Esophagus muscularis mucosa (tissue), 4 donors: ENCODE results near the gene NXPH3. TPM values are rescaled to one million over a fixed set of nuclear protein-coding genes. Genes with fewer than 3 reads are reported as not detected.

Experiments used
- DNase-seq: peaks from one replicate; pipeline ENCODE4 v3.0.0-alpha.2; 2017; ENCODE audit errors: extremely low spot score
- H3K27ac ChIP-seq, 4 donors: fragments of 200-600 bp; sonication (generic); replicated peaks in 1 of 4; 1 replicate in 3 of 4; 2 replicates in 1 of 4; pipeline ENCODE4 v1.5.1; 2016 to 2019; ENCODE audit warnings: mild to moderate bottlenecking in 1 of 4
- H3K27me3 ChIP-seq, 4 donors: fragments of 200-600 bp; sonication (generic); one replicate each; pipeline versions ENCODE4 v1.5.1 to v1.6.0; 2016 to 2019
- H3K36me3 ChIP-seq, 4 donors: fragments of 200-600 bp; sonication (generic); one replicate each; pipeline ENCODE4 v1.5.1; 2016 to 2019
- H3K4me1 ChIP-seq, 4 donors: fragments of 200-600 bp; sonication (generic); one replicate each; pipeline ENCODE4 v1.5.1; 2016 to 2019
- H3K4me3 ChIP-seq, 4 donors: fragments of 200-600 bp; sonication (generic); 1 replicate in 2 of 4; 2 replicates in 2 of 4; pipeline ENCODE4 v1.5.1; 2016 to 2019; ENCODE audit warnings: mild to moderate bottlenecking in 4 of 4, moderate library complexity in 1 of 4
- H3K9me3 ChIP-seq, 4 donors: fragments of 200-600 bp; sonication (generic); 1 replicate in 3 of 4; 2 replicates in 1 of 4; pipeline ENCODE4 v1.5.1; 2016 to 2019
- CTCF ChIP-seq, 3 experiments: fragments of 200-600 bp in 2 of 3; fragments of 450-650 bp in 1 of 3; sonication (generic) in 2 of 3; IDR thresholded peaks; one replicate each; pipeline ENCODE4 v1.5.1; 2017 to 2019; ENCODE audit warnings: antibody characterized with exemption in 3 of 3, mild to moderate bottlenecking in 2 of 3, moderate library complexity in 1 of 3
- EP300 ChIP-seq: sonication (generic); formaldehyde crosslinking; IDR thresholded peaks from one replicate; pipeline ENCODE4 v1.6.1; 2017; ENCODE audit warnings: antibody characterized with exemption
- POLR2A ChIP-seq: fragments of 450-650 bp; IDR thresholded peaks from one replicate; pipeline ENCODE4 v1.6.1; 2017; ENCODE audit warnings: antibody characterized with exemption, moderate library complexity, mild to moderate bottlenecking, low read depth
- POLR2AphosphoS5 ChIP-seq, 2 donors: sonication (generic); formaldehyde crosslinking; IDR thresholded peaks; one replicate each; pipeline ENCODE4 v1.6.1; 2017; ENCODE audit warnings: antibody characterized with exemption in 2 of 2
- WGBS: methylation state at CpG from one replicate; pipeline ENCODE4 v1.1.5; 2018; 5-methylcytosine and 5-hydroxymethylcytosine counted together
- intact Hi-C: fragments of 100-400 bp; cut with DNase I; formaldehyde crosslinking; loops from one replicate; pipeline ENCODE4 v1.15.1; 2023
- total RNA-seq, 4 donors: library from RNA; depleted of rRNA; stranded (reverse); fragments of >200 nt; gene quantifications; one replicate each; pipeline versions ENCODE4 v1.1.0 to v1.2.1, GENCODE V29; 2016

NXPH3 gene
- total RNA-seq, 4 donors from 2014 or later, result 12.6 to 37.8 (median 21.2) TPM

GRCh38 chr17:49596613-49597244 lies 21.1 kb downstream of the NXPH3 start:
- 96% methylated on average over 6 of the region's 6 CpGs for WGBS
- H3K27me3 ChIP-seq, result no peaks in the 10 kb centered on the region
- DNase-seq, result no peak
- TF ChIP-seq POLR2A (no peak), EP300 (no peak), CTCF (IDR thresholded peaks at IDR 0.05) (no peak), POLR2AphosphoS5 (IDR thresholded peaks at IDR 0.05) (no peak)
- H3K4me3 ChIP-seq, result no peak overlapping the region
- intact Hi-C loops, result no loop called here
- H3K4me1 ChIP-seq, result peaks cover 18 to 42% (median 28%) of the 10 kb centered on the region in 4 donors
- peak overlapping the region in 2 of 4 donors; percentile 17 to 69 for H3K27ac ChIP-seq
- no peaks in the 10 kb centered on the region for H3K9me3 ChIP-seq
- H3K36me3 ChIP-seq, result peaks cover 46 to 94% (median 79%) of the 10 kb centered on the region in 4 donors

- Histone ChIP-seq H3K27ac (peak overlapping the region; percentile 25 to 69 (median 44)), H3K36me3 (peaks cover 47 to 98% (median 83%) of the 10 kb centered on the region in 4 donors), H3K9me3 (no peaks in the 10 kb centered on the region), H3K27me3 (no peaks in the 10 kb centered on the region), H3K4me3 (no peak overlapping the region), H3K4me1 (peaks cover 25 to 49% (median 35%) of the 10 kb centered on the region in 4 donors)
- TF ChIP-seq EP300 (no peak), CTCF (IDR thresholded peaks at IDR 0.05) (no peak), POLR2A (no peak), POLR2AphosphoS5 (IDR thresholded peaks at IDR 0.05) (no peak)
- intact Hi-C loops, result no loop called here
- DNase-seq, result no peak
- WGBS, result 90% methylated on average over 4 of the region's 4 CpGs
Measured at GRCh38 chr17:49597436-49597835, 21.8 kb downstream of the NXPH3 start.

- WGBS, result 67% methylated on average over 8 of the region's 8 CpGs
- Histone ChIP-seq H3K36me3 (peaks cover 46 to 97% (median 86%) of the 10 kb centered on the region in 4 donors), H3K9me3 (no peaks in the 10 kb centered on the region), H3K4me3 (no peak overlapping the region), H3K27me3 (no peaks in the 10 kb centered on the region), H3K27ac (peak overlapping the region; percentile 25 to 69 (median 44)), H3K4me1 (peaks cover 28 to 56% (median 41%) of the 10 kb centered on the region in 4 donors)
- no peak for TF ChIP-seq POLR2A
- TF ChIP-seq CTCF (IDR thresholded peaks at IDR 0.05), result no peak
- TF ChIP-seq EP300, result no peak
- peak in 1 of 2 donors; percentile 5 for TF ChIP-seq POLR2AphosphoS5 (IDR thresholded peaks at IDR 0.05)
- intact Hi-C loops, result no loop called here
- peak; percentile 83 for DNase-seq
Measured at GRCh38 chr17:49597928-49598655, 22.4 kb downstream of the NXPH3 start.

GRCh38 chr17:49598918-49599317 lies 23.2 kb downstream of the NXPH3 start:
- peaks cover 38 to 97% (median 85%) of the 10 kb centered on the region in 4 donors for H3K36me3 ChIP-seq
- 97% methylated on average over 3 of the region's 3 CpGs for WGBS
- intact Hi-C loops, result no loop called here
- no peaks in the 10 kb centered on the region for H3K9me3 ChIP-seq
- no peak for DNase-seq
- TF ChIP-seq POLR2AphosphoS5 (IDR thresholded peaks at IDR 0.05) (no peak), POLR2A (no peak), CTCF (IDR thresholded peaks at IDR 0.05) (no peak), EP300 (no peak)
- no peaks in the 10 kb centered on the region for H3K27me3 ChIP-seq
- H3K27ac ChIP-seq, result peak overlapping the region; percentile 25 to 69 (median 44)
- H3K4me1 ChIP-seq, result peaks cover 28 to 64% (median 50%) of the 10 kb centered on the region in 4 donors
- H3K4me3 ChIP-seq, result no peak overlapping the region
